Activated CD4-positive, alpha-beta T cell treated with anti-CD3 and anti-CD28 coated beads for 36 hours (primary cell): ENCODE measurements around the gene JAK1. TPM values are rescaled to one million over a fixed set of nuclear protein-coding genes. Genes with fewer than 3 reads are reported as not detected.

Experiments used
- ATAC-seq: fragments of 200-7000 bp; cut with Tn5 transposase; one replicate; pipeline ENCODE4 v1.10.0; 2021; ENCODE audit warnings: mild to moderate bottlenecking, moderate library complexity
- CTCF ChIA-PET: fragments of 350-600 bp; sonication (Branson Sonifier 250); formaldehyde crosslinking; loops from one replicate; lab custom pipeline; 2021; ENCODE audit warnings: antibody characterized with exemption; lab: Charles Lee
- POLR2A ChIA-PET: fragments of 350-600 bp; sonication (Branson Sonifier 250); formaldehyde crosslinking; loops from one replicate; lab custom pipeline; 2021; ENCODE audit warnings: antibody characterized with exemption, inconsistent platforms; lab: Charles Lee
- DNase-seq: peaks from one replicate; pipeline ENCODE4 v3.0.0-alpha.2; 2020
- H3K27ac Mint-ChIP-seq: one replicate; pipeline ENCODE4 v1.8.0; 2021; ENCODE audit warnings: mixed read lengths
- H3K27me3 Mint-ChIP-seq: one replicate; pipeline ENCODE4 v1.8.0; 2021; ENCODE audit warnings: mixed read lengths
- H3K36me3 Mint-ChIP-seq: one replicate; pipeline ENCODE4 v1.8.0; 2021; ENCODE audit warnings: low read depth, mixed read lengths
- H3K4me1 Mint-ChIP-seq: one replicate; pipeline ENCODE4 v1.8.0; 2021; ENCODE audit warnings: mixed read lengths
- H3K4me3 Mint-ChIP-seq: one replicate; pipeline ENCODE4 v1.8.0; 2021; ENCODE audit warnings: mild to moderate bottlenecking, moderate library complexity, mixed read lengths
- H3K9me3 Mint-ChIP-seq: one replicate; pipeline ENCODE4 v1.8.0; 2021; ENCODE audit warnings: low read depth, mixed read lengths
- intact Hi-C, 2 experiments: fragments of 100-400 bp; cut with DNase I in 1 of 2; cut with micrococcal nuclease in 1 of 2; formaldehyde crosslinking; loops; one replicate each; pipeline versions ENCODE4 v1.14.2 to v1.15.1; 2022 to 2024; cut with DNase I, micrococcal nuclease
- total RNA-seq, 2 experiments: library from RNA; stranded (reverse); gene quantifications; one replicate each; pipeline ENCODE4 v1.2.3, GENCODE V29; 2021

JAK1 gene
- total RNA-seq, 2 experiments from 2014 or later = 100 to 114 TPM

DNA sequence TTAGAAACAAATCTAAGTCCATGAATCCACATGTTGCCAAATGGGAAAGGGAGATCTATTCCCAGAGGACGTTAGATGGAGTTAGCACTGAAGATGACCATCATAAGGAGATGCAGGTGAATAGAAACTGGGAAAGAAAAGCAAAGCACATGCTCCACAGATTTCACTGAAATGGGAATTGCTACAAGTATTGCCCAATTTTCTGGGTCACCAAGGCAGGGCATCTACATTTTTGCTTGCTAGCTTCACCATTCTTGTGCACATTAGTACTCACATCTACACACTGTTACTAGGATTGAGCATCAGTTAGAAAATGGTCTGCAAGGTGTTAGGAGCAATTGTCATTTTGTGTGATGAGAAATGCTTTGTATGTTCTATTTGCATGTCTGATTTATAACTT, 99.1 kb downstream of the JAK1 start:
- H3K4me1 Mint-ChIP-seq = peaks cover 18% of the 10 kb centered on the region
- intact Hi-C loops = no loop called here
- peaks cover 57% of the 10 kb centered on the region for H3K36me3 Mint-ChIP-seq
- CTCF ChIA-PET = no interaction called here
- no peaks in the 10 kb centered on the region for H3K27me3 Mint-ChIP-seq
- no peak for DNase-seq
- H3K9me3 Mint-ChIP-seq = no peaks in the 10 kb centered on the region
- no peak overlapping the region for H3K27ac Mint-ChIP-seq
- ATAC-seq = no peak
- no peak overlapping the region for H3K4me3 Mint-ChIP-seq
- POLR2A ChIA-PET = no interaction called here

DNA sequence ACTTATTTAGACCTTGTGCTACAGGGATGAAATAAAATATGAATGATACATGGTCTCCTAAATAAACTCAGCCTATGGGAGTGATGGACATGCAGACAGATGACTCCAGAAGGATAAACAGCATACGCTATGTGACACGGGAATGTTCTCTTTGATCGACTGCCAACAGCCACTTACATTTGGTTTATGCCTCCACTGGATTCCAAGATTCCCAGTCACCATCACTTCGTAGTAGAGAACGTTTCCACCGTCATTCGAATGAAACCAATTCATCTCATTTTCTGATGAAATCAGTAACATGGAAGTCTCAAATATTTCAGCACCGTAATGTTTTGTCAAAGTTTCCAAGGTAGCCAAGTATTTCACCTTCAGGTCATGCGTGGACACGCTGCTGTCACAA, 99.7 kb downstream of the JAK1 start:
- no peak for DNase-seq
- Mint-ChIP-seq H3K36me3 (peaks cover 53% of the 10 kb centered on the region), H3K4me3 (no peak overlapping the region), H3K9me3 (no peaks in the 10 kb centered on the region), H3K27ac (no peak overlapping the region), H3K27me3 (no peaks in the 10 kb centered on the region), H3K4me1 (peaks cover 18% of the 10 kb centered on the region)
- POLR2A ChIA-PET = no interaction called here
- CTCF ChIA-PET = interaction anchor here (0.9 kb wide), 1 partner anchor 42 kb away, joined by 3 read pairs; no protein-coding TSS in a partner anchor
- ATAC-seq = no peak
- intact Hi-C loops = no loop called here

DNA sequence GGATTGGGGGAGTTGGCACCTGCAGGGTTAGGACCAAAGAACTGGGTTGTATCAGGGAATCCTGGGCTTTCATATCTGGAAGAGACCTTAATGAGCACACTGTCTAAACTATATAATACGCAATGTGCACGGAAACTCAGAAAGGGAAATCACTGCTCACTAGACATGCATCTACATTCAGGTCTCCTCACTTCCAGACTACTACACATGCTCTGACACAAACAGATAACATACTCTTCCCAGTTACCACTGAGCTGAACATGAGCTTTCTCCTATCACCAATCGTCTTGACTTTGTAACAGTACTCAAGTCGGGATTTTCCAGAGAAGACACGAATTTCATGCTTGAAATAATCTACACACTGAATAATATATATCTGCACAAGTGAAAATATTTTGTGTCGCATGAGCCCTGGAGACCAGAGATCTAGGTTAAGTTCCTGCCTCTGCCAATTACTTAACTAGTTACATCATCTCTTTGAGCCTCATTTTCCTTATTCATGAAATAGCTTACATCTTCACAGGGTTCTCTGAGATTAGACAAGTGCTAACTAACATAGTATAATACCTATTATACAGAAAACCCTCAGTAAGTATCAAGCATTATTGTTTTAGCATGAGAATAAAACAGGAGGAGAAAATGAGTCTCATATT, 101.1 kb downstream of the JAK1 start:
- H3K4me1 Mint-ChIP-seq = peaks cover 18% of the 10 kb centered on the region
- H3K27me3 Mint-ChIP-seq = no peaks in the 10 kb centered on the region
- intact Hi-C loops = no loop called here
- H3K27ac Mint-ChIP-seq = peak overlapping the region; percentile 49
- POLR2A ChIA-PET = no interaction called here
- H3K9me3 Mint-ChIP-seq = no peaks in the 10 kb centered on the region
- peaks cover 49% of the 10 kb centered on the region for H3K36me3 Mint-ChIP-seq
- CTCF ChIA-PET = interaction anchor here (1.2 kb wide), 1 partner anchor 190 kb away, joined by 4 read pairs; no protein-coding TSS in a partner anchor
- H3K4me3 Mint-ChIP-seq = no peak overlapping the region
- no peak for ATAC-seq
- no peak for DNase-seq

DNA sequence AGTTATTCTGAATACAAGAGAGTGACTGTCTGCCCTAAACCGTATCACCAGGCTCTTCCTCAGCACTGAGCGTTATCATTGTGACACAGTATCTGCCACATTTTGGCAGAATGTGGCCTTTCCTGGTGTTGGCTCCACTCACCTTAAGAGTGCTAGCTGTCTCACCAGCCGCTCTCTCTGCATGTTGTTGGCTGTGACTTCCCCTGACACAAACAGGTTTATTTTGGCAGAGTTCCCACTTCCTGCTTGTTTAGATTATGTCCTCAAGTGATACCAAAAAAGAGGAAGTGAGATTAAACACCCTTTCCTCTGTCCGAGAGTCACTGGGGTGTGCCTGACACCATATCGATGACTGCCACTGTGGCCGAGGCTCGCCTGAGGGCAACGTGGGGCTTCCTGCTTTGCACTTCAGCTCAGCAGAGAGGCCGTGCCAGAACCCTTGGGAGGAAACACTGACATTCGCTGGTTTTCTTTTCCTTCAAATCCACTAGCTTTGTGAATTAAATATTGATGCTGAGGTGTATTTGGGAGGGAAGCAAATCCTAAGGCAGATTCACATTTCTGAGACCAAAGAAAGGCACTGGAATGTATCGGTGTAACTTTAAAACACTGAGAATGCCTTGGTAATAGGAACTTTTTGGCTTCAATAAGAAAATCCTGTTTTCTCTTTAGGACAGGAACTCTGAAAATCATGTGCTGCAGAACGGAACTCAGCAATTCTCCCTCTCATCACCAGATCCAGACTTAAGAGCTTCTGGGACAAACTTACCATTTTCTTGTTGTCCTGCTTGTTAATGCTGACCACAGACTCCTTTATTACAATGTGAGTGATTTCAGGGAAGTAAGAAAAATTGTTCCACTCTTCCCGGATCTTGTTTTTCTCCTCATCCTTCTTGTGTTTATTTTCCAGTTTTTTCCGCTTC, 102.1 kb downstream of the JAK1 start:
- Mint-ChIP-seq H3K4me3 (no peak overlapping the region), H3K9me3 (no peaks in the 10 kb centered on the region), H3K27me3 (no peaks in the 10 kb centered on the region), H3K4me1 (peaks cover 18% of the 10 kb centered on the region), H3K36me3 (peaks cover 51% of the 10 kb centered on the region), H3K27ac (peak overlapping the region; percentile 49)
- peak; percentile 82 for ATAC-seq
- POLR2A ChIA-PET = interaction anchor here (0.6 kb wide), 1 partner anchor 136 kb away, joined by 3 read pairs; no protein-coding TSS in a partner anchor
- intact Hi-C loops = loop anchor here in 1 of 2 experiments (5.0 kb wide), 1 partner anchor 178 kb away; no protein-coding TSS in a partner anchor
- CTCF ChIA-PET = interaction anchor here (0.9 to 1.2 kb wide), 2 partner anchors 76 to 189 kb away, joined by 3 to 4 read pairs; no protein-coding TSS in a partner anchor
- DNase-seq = peak; percentile 57

DNA sequence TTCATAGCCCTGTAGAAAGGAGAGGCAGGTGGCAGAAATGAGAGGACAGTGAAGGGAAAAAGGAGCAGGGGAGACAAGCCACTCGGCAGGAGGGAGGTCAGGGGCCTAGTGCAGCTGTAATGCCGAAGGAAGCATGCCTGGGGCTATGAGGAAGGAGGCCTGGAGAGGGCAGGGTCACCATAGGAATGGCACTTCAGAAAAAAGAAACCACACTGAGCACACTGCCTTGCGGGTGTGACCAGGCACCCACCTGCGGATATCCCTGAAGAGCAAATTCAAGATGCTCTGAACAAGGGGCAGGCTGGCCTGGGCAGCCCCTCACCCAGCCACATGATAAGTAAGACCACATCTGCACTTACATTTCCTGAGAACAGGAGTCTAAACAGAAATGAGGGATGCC, 104.7 kb downstream of the JAK1 start:
- H3K4me3 Mint-ChIP-seq = no peak overlapping the region
- CTCF ChIA-PET = interaction anchor here (0.6 to 1.8 kb wide), 2 partner anchors 33 to 1276 kb away, joined by 3 to 4 read pairs; no protein-coding TSS in a partner anchor
- DNase-seq = peak; percentile 22

DNA sequence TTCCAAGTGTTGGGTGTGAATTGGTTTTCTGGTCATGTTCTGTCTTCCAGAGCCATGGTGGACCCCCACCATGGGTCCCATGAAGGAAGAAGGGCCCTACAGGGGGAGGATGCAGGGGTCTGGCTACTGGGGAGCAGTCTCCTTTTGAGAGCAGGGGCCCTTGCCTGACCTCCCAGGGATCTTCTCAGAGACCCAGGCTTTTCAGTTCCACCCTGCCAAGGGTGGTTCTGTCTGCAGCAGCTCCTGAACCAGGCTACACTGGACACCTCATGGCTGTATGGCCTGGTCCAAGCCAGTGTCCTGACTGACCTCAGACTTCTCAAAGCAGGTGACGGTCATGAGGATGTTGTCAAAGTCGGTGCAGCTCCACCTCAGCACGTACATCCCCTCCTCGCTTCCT, 109.0 kb downstream of the JAK1 start:
- ATAC-seq = no peak
- Mint-ChIP-seq H3K36me3 (peaks cover 55% of the 10 kb centered on the region), H3K27me3 (no peaks in the 10 kb centered on the region), H3K27ac (peak overlapping the region; percentile 53), H3K4me3 (no peak overlapping the region), H3K9me3 (no peaks in the 10 kb centered on the region), H3K4me1 (peaks cover under 1% of the 10 kb centered on the region)
- no peak for DNase-seq
- ChIA-PET CTCF (no interaction called here), POLR2A (no interaction called here)
- intact Hi-C loops = no loop called here

More for the DNA sequence above, 104.7 kb downstream of the JAK1 start:
- no peaks in the 10 kb centered on the region for H3K27me3 Mint-ChIP-seq
- no peak for ATAC-seq
- peaks cover 18% of the 10 kb centered on the region for H3K4me1 Mint-ChIP-seq
- intact Hi-C loops = loop anchor here in 1 of 2 experiments (5.0 kb wide), 1 partner anchor 181 kb away; no protein-coding TSS in a partner anchor
- peaks cover 64% of the 10 kb centered on the region for H3K36me3 Mint-ChIP-seq
- POLR2A ChIA-PET = no interaction called here
- no peaks in the 10 kb centered on the region for H3K9me3 Mint-ChIP-seq
- no peak overlapping the region for H3K27ac Mint-ChIP-seq

DNA sequence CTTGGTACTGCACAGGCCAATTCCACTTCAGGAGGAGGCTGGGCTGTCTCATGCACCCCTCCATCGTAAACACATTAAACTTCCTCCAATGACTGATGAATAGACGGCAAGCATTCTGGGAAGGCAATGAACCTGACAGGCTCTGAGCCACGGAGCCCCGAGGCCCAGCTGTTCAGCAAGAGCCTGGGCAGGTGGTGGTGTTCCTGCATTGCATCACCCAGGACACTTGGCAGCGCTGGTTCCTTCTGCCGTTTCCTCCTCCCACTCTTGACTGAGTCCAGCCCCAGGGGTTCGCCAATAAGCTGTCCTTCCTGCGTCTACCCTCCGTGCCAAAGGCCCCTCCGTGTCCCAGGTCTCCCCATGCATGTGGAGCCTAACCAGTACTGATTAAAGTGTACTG, 109.8 kb downstream of the JAK1 start:
- H3K4me3 Mint-ChIP-seq = no peak overlapping the region

DNA sequence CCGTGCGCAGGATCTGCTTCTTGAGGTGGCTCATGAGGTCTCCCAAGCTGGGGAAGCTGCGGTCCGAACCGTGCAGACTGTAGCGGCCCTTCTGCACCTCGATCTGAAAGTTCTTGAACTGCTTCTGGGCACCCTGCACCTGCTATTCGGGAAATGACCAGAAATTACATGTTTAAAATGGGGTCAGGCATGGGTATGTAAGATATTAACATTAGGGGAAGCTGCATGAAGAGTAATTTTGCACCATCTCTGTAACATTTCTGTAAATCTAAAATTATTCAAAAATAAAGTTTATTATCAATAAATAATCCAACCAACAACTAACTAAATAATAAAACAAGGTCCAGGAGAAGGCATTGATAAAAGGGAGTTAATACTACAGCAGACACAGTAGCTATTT, 110.8 kb downstream of the JAK1 start:
- Mint-ChIP-seq H3K4me3 (no peak overlapping the region), H3K27ac (no peak overlapping the region), H3K4me1 (no peaks in the 10 kb centered on the region), H3K27me3 (no peaks in the 10 kb centered on the region), H3K36me3 (peaks cover 56% of the 10 kb centered on the region), H3K9me3 (no peaks in the 10 kb centered on the region)
- ChIA-PET CTCF (interaction anchor here (0.9 to 1.0 kb wide), 2 partner anchors 17 to 220 kb away, joined by 3 read pairs; no protein-coding TSS in a partner anchor), POLR2A (interaction anchor here (0.5 kb wide), 1 partner anchor 105 kb away, joined by 3 read pairs; no protein-coding TSS in a partner anchor)
- intact Hi-C loops = no loop called here
- DNase-seq (no peak), ATAC-seq (no peak)

More for the DNA sequence above, 109.8 kb downstream of the JAK1 start:
- ChIA-PET POLR2A (no interaction called here), CTCF (interaction anchor here (0.9 kb wide), 1 partner anchor 219 kb away, joined by 3 read pairs; no protein-coding TSS in a partner anchor)
- peak overlapping the region; percentile 57 for H3K27ac Mint-ChIP-seq
- H3K4me1 Mint-ChIP-seq = no peaks in the 10 kb centered on the region
- intact Hi-C loops = no loop called here
- H3K36me3 Mint-ChIP-seq = peaks cover 58% of the 10 kb centered on the region
- ATAC-seq (no peak), DNase-seq (no peak)
- no peaks in the 10 kb centered on the region for H3K27me3 Mint-ChIP-seq
- H3K9me3 Mint-ChIP-seq = no peaks in the 10 kb centered on the region

DNA sequence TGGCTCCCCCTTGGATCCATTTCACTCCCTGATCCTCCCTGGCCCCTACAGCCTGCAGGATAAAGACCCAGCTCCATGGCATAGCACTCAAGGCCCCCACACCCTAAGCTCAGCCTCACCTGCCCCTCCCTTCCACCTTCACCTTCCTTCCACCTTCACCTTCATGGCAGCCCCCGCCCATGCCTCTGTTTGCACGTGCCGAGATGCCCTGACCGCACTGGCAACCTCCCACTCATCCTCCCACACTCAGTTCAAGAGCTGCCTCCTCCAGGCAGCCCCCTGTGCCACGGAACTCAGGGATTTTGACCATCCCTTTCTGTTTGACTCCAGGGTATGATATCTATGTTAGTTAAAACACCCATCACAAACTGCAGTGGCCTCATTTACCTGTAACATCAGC, 111.7 kb downstream of the JAK1 start:
- no peak for DNase-seq
- intact Hi-C loops = no loop called here
- peak overlapping the region; percentile 10 for H3K27ac Mint-ChIP-seq
- H3K27me3 Mint-ChIP-seq = no peaks in the 10 kb centered on the region
- H3K36me3 Mint-ChIP-seq = peaks cover 55% of the 10 kb centered on the region
- H3K4me3 Mint-ChIP-seq = no peak overlapping the region
- ChIA-PET POLR2A (no interaction called here), CTCF (interaction anchor here (1.0 kb wide), 1 partner anchor 16 kb away, joined by 3 read pairs; no protein-coding TSS in a partner anchor)
- no peaks in the 10 kb centered on the region for H3K9me3 Mint-ChIP-seq
- H3K4me1 Mint-ChIP-seq = no peaks in the 10 kb centered on the region
- no peak for ATAC-seq

DNA sequence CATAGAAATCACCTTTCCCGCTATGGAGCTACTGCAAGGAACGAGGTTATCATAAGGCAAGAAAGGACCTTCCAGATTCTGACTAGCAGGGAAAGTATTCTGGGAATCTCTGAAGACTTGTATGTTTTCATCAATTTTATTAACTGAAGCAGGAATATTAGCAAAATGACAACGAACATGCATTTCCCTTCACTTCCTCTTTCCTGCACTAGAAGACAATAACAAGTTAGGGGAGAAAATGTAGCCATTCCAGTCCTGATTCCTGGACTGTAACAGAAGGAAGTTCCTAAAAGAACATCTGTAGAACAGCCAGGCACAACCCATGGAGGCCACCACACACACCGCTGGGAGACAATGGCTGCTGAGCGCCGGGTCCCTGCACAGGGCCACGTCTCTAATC, 114.7 kb downstream of the JAK1 start:
- intact Hi-C loops = no loop called here
- H3K9me3 Mint-ChIP-seq = no peaks in the 10 kb centered on the region
- ChIA-PET CTCF (no interaction called here), POLR2A (no interaction called here)
- ATAC-seq (no peak), DNase-seq (no peak)
- no peaks in the 10 kb centered on the region for H3K4me1 Mint-ChIP-seq
- H3K27ac Mint-ChIP-seq = no peak overlapping the region
- no peaks in the 10 kb centered on the region for H3K27me3 Mint-ChIP-seq
- H3K36me3 Mint-ChIP-seq = peaks cover 42% of the 10 kb centered on the region
- no peak overlapping the region for H3K4me3 Mint-ChIP-seq

DNA sequence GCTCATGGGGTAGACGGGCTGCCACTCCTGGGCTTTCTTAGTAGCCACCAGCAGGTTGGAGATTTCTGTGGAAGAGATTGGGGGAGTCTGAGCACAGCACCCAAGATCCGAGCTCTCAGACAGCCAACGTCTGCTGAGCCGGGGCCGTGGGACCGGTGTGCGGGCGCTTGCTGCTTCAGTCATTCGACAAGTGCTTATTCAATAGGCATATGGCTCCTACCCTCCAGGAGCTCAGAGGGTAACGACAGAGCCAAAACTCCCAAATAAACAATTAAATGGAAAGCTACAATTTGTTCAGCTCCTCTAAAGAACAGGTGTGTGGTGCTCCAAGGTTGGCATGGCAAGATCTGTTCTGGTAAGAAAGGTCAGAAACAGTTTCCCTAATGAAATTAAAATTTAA, 115.5 kb downstream of the JAK1 start:
- Mint-ChIP-seq H3K27me3 (no peaks in the 10 kb centered on the region), H3K36me3 (peaks cover 43% of the 10 kb centered on the region), H3K4me3 (no peak overlapping the region), H3K27ac (peak overlapping the region; percentile 37), H3K9me3 (no peaks in the 10 kb centered on the region), H3K4me1 (no peaks in the 10 kb centered on the region)
- DNase-seq (no peak), ATAC-seq (no peak)
- ChIA-PET CTCF (no interaction called here), POLR2A (no interaction called here)
- intact Hi-C loops = no loop called here
